Uterus (tissue), 2 donors: ENCODE measurements around the gene HAPLN2.

Experiments used
- POLR2A ChIP-seq, 2 donors: fragments of 450-650 bp; IDR thresholded peaks; one replicate each; pipeline ENCODE4 v1.6.1; 2016; ENCODE audit warnings: antibody characterized with exemption in 2 of 2, mild to moderate bottlenecking in 1 of 2, moderate library complexity in 1 of 2
- TF ChIP-seq, protein P1 (sequence below), 4 experiments: fragments of 200-600 bp in 2 of 4; fragments of 450-650 bp in 2 of 4; sonication (generic) in 2 of 4; IDR thresholded peaks; one replicate each; pipeline ENCODE4 v1.5.1; 2016 to 2019; ENCODE audit warnings: antibody characterized with exemption in 4 of 4, mild to moderate bottlenecking in 2 of 4, moderate library complexity in 1 of 4

DNA sequence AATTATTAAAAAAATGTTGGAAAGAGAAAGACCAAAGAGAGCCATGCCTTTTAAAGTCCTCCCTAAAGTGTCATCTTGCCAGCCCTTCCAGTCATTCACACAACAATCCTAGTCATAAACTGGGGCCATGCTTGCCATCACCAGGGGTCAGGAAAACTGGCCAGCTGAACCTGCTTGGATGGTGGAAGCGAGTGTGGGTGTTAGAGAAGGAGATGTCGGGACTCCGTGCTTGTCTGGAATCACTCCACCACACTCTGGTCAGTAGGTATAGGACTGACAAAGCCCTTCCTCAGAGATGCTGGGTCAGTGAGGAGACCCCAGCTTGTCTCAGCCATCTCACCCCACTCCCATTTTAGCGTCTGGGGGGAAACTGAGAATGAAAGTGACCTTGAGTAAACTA, 3.3 kb upstream of the HAPLN2 start:
- TF ChIP-seq, protein P1, sequence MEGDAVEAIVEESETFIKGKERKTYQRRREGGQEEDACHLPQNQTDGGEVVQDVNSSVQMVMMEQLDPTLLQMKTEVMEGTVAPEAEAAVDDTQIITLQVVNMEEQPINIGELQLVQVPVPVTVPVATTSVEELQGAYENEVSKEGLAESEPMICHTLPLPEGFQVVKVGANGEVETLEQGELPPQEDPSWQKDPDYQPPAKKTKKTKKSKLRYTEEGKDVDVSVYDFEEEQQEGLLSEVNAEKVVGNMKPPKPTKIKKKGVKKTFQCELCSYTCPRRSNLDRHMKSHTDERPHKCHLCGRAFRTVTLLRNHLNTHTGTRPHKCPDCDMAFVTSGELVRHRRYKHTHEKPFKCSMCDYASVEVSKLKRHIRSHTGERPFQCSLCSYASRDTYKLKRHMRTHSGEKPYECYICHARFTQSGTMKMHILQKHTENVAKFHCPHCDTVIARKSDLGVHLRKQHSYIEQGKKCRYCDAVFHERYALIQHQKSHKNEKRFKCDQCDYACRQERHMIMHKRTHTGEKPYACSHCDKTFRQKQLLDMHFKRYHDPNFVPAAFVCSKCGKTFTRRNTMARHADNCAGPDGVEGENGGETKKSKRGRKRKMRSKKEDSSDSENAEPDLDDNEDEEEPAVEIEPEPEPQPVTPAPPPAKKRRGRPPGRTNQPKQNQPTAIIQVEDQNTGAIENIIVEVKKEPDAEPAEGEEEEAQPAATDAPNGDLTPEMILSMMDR (IDR thresholded peaks at IDR 0.05): no peak
- TF ChIP-seq POLR2A (IDR thresholded peaks at IDR 0.05): no peak
